ENCODE measurements around the gene IQCE. TPM values are rescaled to one million over a fixed set of nuclear protein-coding genes. Genes with fewer than 3 reads are reported as not detected.
A peak's percentile ranks its signal among the peaks of the same experiment; 100 is the strongest.

Gene IQCE, protein sequence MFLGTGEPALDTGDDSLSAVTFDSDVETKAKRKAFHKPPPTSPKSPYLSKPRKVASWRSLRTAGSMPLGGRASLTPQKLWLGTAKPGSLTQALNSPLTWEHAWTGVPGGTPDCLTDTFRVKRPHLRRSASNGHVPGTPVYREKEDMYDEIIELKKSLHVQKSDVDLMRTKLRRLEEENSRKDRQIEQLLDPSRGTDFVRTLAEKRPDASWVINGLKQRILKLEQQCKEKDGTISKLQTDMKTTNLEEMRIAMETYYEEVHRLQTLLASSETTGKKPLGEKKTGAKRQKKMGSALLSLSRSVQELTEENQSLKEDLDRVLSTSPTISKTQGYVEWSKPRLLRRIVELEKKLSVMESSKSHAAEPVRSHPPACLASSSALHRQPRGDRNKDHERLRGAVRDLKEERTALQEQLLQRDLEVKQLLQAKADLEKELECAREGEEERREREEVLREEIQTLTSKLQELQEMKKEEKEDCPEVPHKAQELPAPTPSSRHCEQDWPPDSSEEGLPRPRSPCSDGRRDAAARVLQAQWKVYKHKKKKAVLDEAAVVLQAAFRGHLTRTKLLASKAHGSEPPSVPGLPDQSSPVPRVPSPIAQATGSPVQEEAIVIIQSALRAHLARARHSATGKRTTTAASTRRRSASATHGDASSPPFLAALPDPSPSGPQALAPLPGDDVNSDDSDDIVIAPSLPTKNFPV
- total RNA-seq = 10 to 100 TPM in 6 of 7 donors, 1 to 10 TPM in 1; 7.2 to 19.2 (median 14.1) TPM
- 1 to 10 TPM; 4.4 to 6.8 TPM for polyA plus RNA-seq
- long read RNA-seq, donor 1, full-length matches to known transcripts = 2 of 29 reads
- long read RNA-seq, donor 1, partial matches to known transcripts = 19 of 29 reads
- long read RNA-seq, donor 1, other reads (novel, unspliced or antisense) = 8 of 29 reads
- long read RNA-seq, donor 2, full-length matches to known transcripts = 1 of 42 reads
- long read RNA-seq, donor 2, partial matches to known transcripts = 36 of 42 reads
- long read RNA-seq, donor 2, other reads (novel, unspliced or antisense) = 5 of 42 reads
- long read RNA-seq, donor 3, full-length matches to known transcripts = 16 of 27 reads
- long read RNA-seq, donor 3, partial matches to known transcripts = 3 of 27 reads
- long read RNA-seq, donor 3, other reads (novel, unspliced or antisense) = 8 of 27 reads

- TF ChIP-seq POLR2A (IDR thresholded peaks at IDR 0.05) (no peak), EP300 (IDR thresholded peaks at IDR 0.05) (no peak)
- TF ChIP-seq, protein P1, sequence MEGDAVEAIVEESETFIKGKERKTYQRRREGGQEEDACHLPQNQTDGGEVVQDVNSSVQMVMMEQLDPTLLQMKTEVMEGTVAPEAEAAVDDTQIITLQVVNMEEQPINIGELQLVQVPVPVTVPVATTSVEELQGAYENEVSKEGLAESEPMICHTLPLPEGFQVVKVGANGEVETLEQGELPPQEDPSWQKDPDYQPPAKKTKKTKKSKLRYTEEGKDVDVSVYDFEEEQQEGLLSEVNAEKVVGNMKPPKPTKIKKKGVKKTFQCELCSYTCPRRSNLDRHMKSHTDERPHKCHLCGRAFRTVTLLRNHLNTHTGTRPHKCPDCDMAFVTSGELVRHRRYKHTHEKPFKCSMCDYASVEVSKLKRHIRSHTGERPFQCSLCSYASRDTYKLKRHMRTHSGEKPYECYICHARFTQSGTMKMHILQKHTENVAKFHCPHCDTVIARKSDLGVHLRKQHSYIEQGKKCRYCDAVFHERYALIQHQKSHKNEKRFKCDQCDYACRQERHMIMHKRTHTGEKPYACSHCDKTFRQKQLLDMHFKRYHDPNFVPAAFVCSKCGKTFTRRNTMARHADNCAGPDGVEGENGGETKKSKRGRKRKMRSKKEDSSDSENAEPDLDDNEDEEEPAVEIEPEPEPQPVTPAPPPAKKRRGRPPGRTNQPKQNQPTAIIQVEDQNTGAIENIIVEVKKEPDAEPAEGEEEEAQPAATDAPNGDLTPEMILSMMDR (IDR thresholded peaks at IDR 0.05) = peak in 1 of 3 donors; percentile 30
- Histone ChIP-seq H3K27me3 (no peaks in the 10 kb centered on the region), H3K4me3 (peak within 1 kb of the TSS; percentile 71), H3K4me1 (ENCODE audit: insufficient read depth) (peaks cover 14% of the 10 kb centered on the region), H3K9me3 (no peaks in the 10 kb centered on the region), H3K36me3 (no peaks in the 10 kb centered on the region), H3K27ac (peak within 1 kb of the TSS in 1 of 2 donors; percentile 21)
- 0 to 2% (median 1%) methylated on average over 15 to 66 of the region's 66 CpGs for WGBS, 3 donors
- peak; percentile 94 to 97 (median 96) for DNase-seq
- intact Hi-C loops (cut with DNase I) = loop anchor here in 2 of 4 donors (10.0 kb wide), 2 partner anchors 76 to 306 kb away; partner anchors contain the start of gene TTYH3 (in 1 of the 2)
Observed at GRCh38 chr7:2558629-2559282, at the start of gene IQCE. Gene IQCE (plus strand): TSS chr7:2558979. CDS start chr7:2559182, 203 bp downstream.

- 75 to 81% (median 79%) methylated on average over 20 to 23 of the region's 23 CpGs for WGBS, 3 donors
- no peaks in the 10 kb centered on the region for H3K4me1 ChIP-seq (ENCODE audit: insufficient read depth)
- no peak for TF ChIP-seq POLR2A (IDR thresholded peaks at IDR 0.05)
- TF ChIP-seq EP300 (IDR thresholded peaks at IDR 0.05) = no peak
- TF ChIP-seq, protein P1 (IDR thresholded peaks at IDR 0.05) = no peak
- H3K9me3 ChIP-seq = no peaks in the 10 kb centered on the region
- intact Hi-C loops (cut with DNase I) = no loop called here
- no peaks in the 10 kb centered on the region for H3K27me3 ChIP-seq
- no peak for DNase-seq
- H3K27ac ChIP-seq = no peak overlapping the region
- no peaks in the 10 kb centered on the region for H3K36me3 ChIP-seq
- no peak overlapping the region for H3K4me3 ChIP-seq
Observed at GRCh38 chr7:2509298-2509906, 49.4 kb upstream of the IQCE start.

DNA sequence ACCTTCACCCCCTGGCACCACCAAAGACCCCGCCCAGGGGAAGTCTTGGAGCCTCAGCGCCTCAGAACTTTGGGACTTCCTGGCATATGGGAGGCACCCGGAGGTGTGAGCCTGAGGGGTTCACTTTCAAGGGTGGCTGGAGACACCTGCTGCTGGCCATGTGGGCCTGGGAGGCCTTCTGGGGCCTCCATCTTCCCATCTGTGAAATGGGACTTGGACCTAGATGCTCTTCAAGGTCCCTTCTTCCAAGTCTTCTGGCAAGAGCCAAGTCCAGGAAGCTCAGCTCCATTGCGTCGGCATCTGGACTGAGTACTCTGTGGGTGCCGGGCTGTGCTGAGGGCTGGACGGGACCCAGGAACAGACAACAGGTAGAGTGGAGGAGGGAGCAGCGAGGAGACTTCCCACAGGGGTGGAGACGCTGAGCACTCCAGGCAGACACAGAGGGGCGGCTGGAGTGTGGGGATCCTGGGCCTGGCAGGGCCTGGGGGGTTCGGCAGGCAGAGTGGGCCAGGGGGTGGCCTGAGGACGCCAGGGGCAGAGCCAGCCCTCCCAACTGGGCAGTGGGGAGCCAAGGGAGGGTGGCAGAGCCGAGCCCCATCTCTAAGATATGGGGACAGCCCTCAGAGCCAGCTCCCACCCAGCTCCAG is 48.5 kb upstream of the IQCE start:
- DNase-seq = no peak
- no peaks in the 10 kb centered on the region for H3K9me3 ChIP-seq
- H3K36me3 ChIP-seq = no peaks in the 10 kb centered on the region
- TF ChIP-seq, protein P1 (IDR thresholded peaks at IDR 0.05) = no peak
- TF ChIP-seq EP300 (IDR thresholded peaks at IDR 0.05) (no peak), POLR2A (IDR thresholded peaks at IDR 0.05) (no peak)
- intact Hi-C loops (cut with DNase I) = no loop called here
- no peaks in the 10 kb centered on the region for H3K27me3 ChIP-seq
- no peak overlapping the region for H3K4me3 ChIP-seq
- WGBS, 3 donors = 91 to 97% (median 94%) methylated on average over 13 of the region's 13 CpGs
- H3K27ac ChIP-seq = no peak overlapping the region
- no peaks in the 10 kb centered on the region for H3K4me1 ChIP-seq (ENCODE audit: insufficient read depth)

Data from ovary (tissue), 10 donors.